Spleen (tissue), 11 donors: ENCODE measurements around the gene IP6K3. TPM values are rescaled to one million over a fixed set of nuclear protein-coding genes. Genes with fewer than 3 reads are reported as not detected.

Experiments
- DNase-seq: peaks from one replicate; pipeline ENCODE4 v3.0.0-alpha.2; 2020
- H3K27ac ChIP-seq, 8 donors: fragments of 200-600 bp; sonication (generic) in 7 of 8; 1 replicate in 4 of 8; 2 replicates in 4 of 8; pipeline versions ENCODE4 v1.5.0 to v1.8.0; 2016 to 2021; ENCODE audit warnings: inconsistent platforms in 4 of 8, mild to moderate bottlenecking in 4 of 8, moderate library complexity in 1 of 8
- H3K27me3 ChIP-seq, 7 donors: fragments of 200-600 bp; sonication (generic) in 6 of 7; replicated peaks in 1 of 7; 1 replicate in 4 of 7; 2 replicates in 3 of 7; pipeline versions ENCODE4 v1.5.0 to v1.8.0; 2016 to 2021; ENCODE audit warnings: inconsistent platforms in 3 of 7, mild to moderate bottlenecking in 1 of 7
- H3K36me3 ChIP-seq, 6 donors: fragments of 200-600 bp; sonication (generic) in 5 of 6; 1 replicate in 4 of 6; 2 replicates in 2 of 6; pipeline versions ENCODE4 v1.5.0 to v1.8.0; 2016 to 2021; ENCODE audit warnings: inconsistent platforms in 2 of 6
- H3K4me1 ChIP-seq, 6 donors: fragments of 200-600 bp; sonication (generic) in 5 of 6; 1 replicate in 3 of 6; 2 replicates in 3 of 6; pipeline versions ENCODE4 v1.5.0 to v1.8.0; 2016 to 2021; ENCODE audit warnings: inconsistent platforms in 3 of 6
- H3K4me3 ChIP-seq, 8 donors: fragments of 200-600 bp; sonication (generic) in 7 of 8; 1 replicate in 4 of 8; 2 replicates in 4 of 8; pipeline versions ENCODE4 v1.5.0 to v1.8.0; 2016 to 2021; ENCODE audit warnings: inconsistent platforms in 4 of 8, mild to moderate bottlenecking in 4 of 8, moderate library complexity in 2 of 8
- H3K9me3 ChIP-seq, 8 donors: fragments of 200-600 bp; sonication (generic) in 7 of 8; 1 replicate in 4 of 8; 2 replicates in 4 of 8; pipeline versions ENCODE4 v1.5.0 to v1.8.0; 2016 to 2021; ENCODE audit warnings: inconsistent platforms in 4 of 8
- CTCF ChIP-seq, 11 experiments: fragments of 200-600 bp in 7 of 11; fragments of 450-650 bp in 4 of 11; sonication (generic) in 4 of 11; IDR thresholded peaks in 8 of 11; conservative IDR thresholded peaks in 3 of 11; 1 replicate in 7 of 11; 2 replicates in 4 of 11; pipeline versions ENCODE4 v1.4.0 to v1.8.0; 2016 to 2021; ENCODE audit warnings: antibody characterized with exemption in 11 of 11, inconsistent platforms in 4 of 11, mild to moderate bottlenecking in 1 of 11
- POLR2A ChIP-seq, 3 donors: fragments of 450-650 bp; IDR thresholded peaks; one replicate each; pipeline ENCODE4 v1.5.1; 2017; ENCODE audit warnings: antibody characterized with exemption in 3 of 3, mild to moderate bottlenecking in 1 of 3
- POLR2AphosphoS5 ChIP-seq, 3 donors: sonication (generic); formaldehyde crosslinking; IDR thresholded peaks; one replicate each; pipeline ENCODE4 v1.5.1; 2017; ENCODE audit warnings: antibody characterized with exemption in 3 of 3
- WGBS, 5 donors: extraction: QIAGEN DNeasy Blood & Tissue Kit in 3 of 5; methylation state at CpG; one replicate each; pipeline versions ENCODE4 v1.1.5 to v1.1.7; 2013 to 2018; 5-methylcytosine and 5-hydroxymethylcytosine counted together
- intact Hi-C: fragments of 100-400 bp; cut with DNase I; formaldehyde crosslinking; loops from one replicate; pipeline ENCODE4 v1.15.0; 2023; ENCODE audit warnings: low total_unique reads
- polyA plus RNA-seq, 3 donors: library from polyadenylated mRNA; stranded (reverse); fragments of 200-250 nt; gene quantifications; one replicate each; pipeline ENCODE4 v1.2.1, GENCODE V29; 2013
- total RNA-seq, 7 donors: library from RNA; depleted of rRNA in 3 of 7; stranded (reverse); fragments of >200 nt in 3 of 7; fragmentation: NEBNext Ultra II Directional in 4 of 7; extraction: Animal tissue kit (Norgen Biotek cat#: 25700) in 4 of 7; gene quantifications; one replicate each; pipeline versions ENCODE4 v1.1.0 to v1.2.1, GENCODE V29; 2016 to 2021
- donor health status: healthy with polysubstance abuse.
- donor health status: DM: no; HTN: no; CAD: no; lungs with moderate emphysema.
- donor health status: DM: no; HTN: no; CAD: no.
- donor health status: Bipolar disorder and iron deficiency.
- donor health status: healthy.
- donor health status: DM: no; HTN: no; CAD: no.
- donor health status: DM: yes; HTN: yes; CAD: no.

IP6K3 gene
- total and polyA plus RNA-seq, 10 donors: 0.30 to 5.8 (median 2.2) TPM

DNA sequence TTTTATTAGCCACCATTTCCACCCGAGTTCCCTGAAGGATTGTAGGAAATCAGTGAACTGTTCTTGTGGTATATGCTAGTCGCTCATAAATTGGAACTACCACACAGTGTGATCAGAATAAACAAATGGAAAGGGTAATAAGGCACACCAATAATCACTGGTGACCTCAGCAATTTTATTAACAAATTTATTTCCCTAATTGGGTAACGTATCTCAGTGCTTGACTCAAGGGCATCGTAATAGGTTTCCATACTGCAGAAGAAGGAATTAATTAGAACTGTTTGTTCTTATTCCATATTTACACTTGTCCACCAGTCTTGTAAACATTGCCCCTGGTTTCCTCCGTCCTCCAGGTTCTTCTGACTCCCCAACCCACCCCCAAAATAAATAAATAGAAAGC, 25.2 kb downstream of the IP6K3 start:
- WGBS, 5 donors: 41 to 75% (median 60%) methylated on average over 5 of the region's 5 CpGs

GRCh38 chr6:33720998-33721397, 25.7 kb downstream of the IP6K3 start:
- no peak for DNase-seq
- Histone ChIP-seq H3K36me3 (no peaks in the 10 kb centered on the region), H3K9me3 (no peaks in the 10 kb centered on the region), H3K4me1 (peaks cover 0 to 16% (median 2%) of the 10 kb centered on the region in 6 donors), H3K27me3 (peaks cover 0 to 15% (median 0%) of the 10 kb centered on the region in 7 donors), H3K4me3 (no peak overlapping the region), H3K27ac (no peak overlapping the region)
- WGBS, 5 donors: 71 to 85% (median 78%) methylated on average over 1 of the region's 1 CpG
- intact Hi-C loops: no loop called here
- no peak for TF ChIP-seq POLR2AphosphoS5 (IDR thresholded peaks at IDR 0.05)
- TF ChIP-seq POLR2A (IDR thresholded peaks at IDR 0.05): no peak
- no peak for TF ChIP-seq CTCF (IDR thresholded peaks at IDR 0.05 in 8 of 11, conservative IDR thresholded peaks at IDR 0.05 in 3 of 11)

More for the DNA sequence above, 25.2 kb downstream of the IP6K3 start:
- Histone ChIP-seq H3K27ac (no peak overlapping the region), H3K4me1 (peaks cover 0 to 16% (median 2%) of the 10 kb centered on the region in 6 donors), H3K27me3 (peaks cover 0 to 15% (median 0%) of the 10 kb centered on the region in 7 donors), H3K4me3 (no peak overlapping the region), H3K9me3 (no peaks in the 10 kb centered on the region), H3K36me3 (no peaks in the 10 kb centered on the region)
- intact Hi-C loops: no loop called here
- DNase-seq: no peak
- TF ChIP-seq POLR2AphosphoS5 (IDR thresholded peaks at IDR 0.05) (no peak), CTCF (IDR thresholded peaks at IDR 0.05 in 8 of 11, conservative IDR thresholded peaks at IDR 0.05 in 3 of 11) (no peak), POLR2A (IDR thresholded peaks at IDR 0.05) (no peak)

GRCh38 chr6:33719326-33719987, 27.2 kb downstream of the IP6K3 start:
- H3K27ac ChIP-seq: no peak overlapping the region
- no peak overlapping the region for H3K4me3 ChIP-seq
- no peak for TF ChIP-seq CTCF (IDR thresholded peaks at IDR 0.05 in 8 of 11, conservative IDR thresholded peaks at IDR 0.05 in 3 of 11)
- no peak for TF ChIP-seq POLR2A (IDR thresholded peaks at IDR 0.05)
- no peak for TF ChIP-seq POLR2AphosphoS5 (IDR thresholded peaks at IDR 0.05)
- no peaks in the 10 kb centered on the region for H3K36me3 ChIP-seq
- 74 to 81% (median 76%) methylated on average over 11 of the region's 11 CpGs for WGBS, 5 donors
- peaks cover 0 to 16% (median 2%) of the 10 kb centered on the region in 6 donors for H3K4me1 ChIP-seq
- peaks cover 0 to 15% (median 0%) of the 10 kb centered on the region in 7 donors for H3K27me3 ChIP-seq
- H3K9me3 ChIP-seq: no peaks in the 10 kb centered on the region
- intact Hi-C loops: no loop called here
- peak; percentile 18 for DNase-seq

- Histone ChIP-seq H3K9me3 (no peaks in the 10 kb centered on the region), H3K36me3 (no peaks in the 10 kb centered on the region), H3K27ac (peak overlapping the region in 2 of 8 donors; percentile 26 to 39), H3K4me1 (peaks cover 0 to 16% (median 2%) of the 10 kb centered on the region in 6 donors), H3K4me3 (no peak overlapping the region), H3K27me3 (peaks cover 0 to 10% (median 0%) of the 10 kb centered on the region in 7 donors)
- TF ChIP-seq POLR2A (IDR thresholded peaks at IDR 0.05) (no peak), CTCF (IDR thresholded peaks at IDR 0.05 in 8 of 11, conservative IDR thresholded peaks at IDR 0.05 in 3 of 11) (no peak), POLR2AphosphoS5 (IDR thresholded peaks at IDR 0.05) (no peak)
- peak; percentile 11 for DNase-seq
- 85 to 100% (median 91%) methylated on average over 2 of the region's 2 CpGs for WGBS, 5 donors
- intact Hi-C loops: no loop called here
These were observed 28.0 kb downstream of the IP6K3 start for GRCh38 chr6:33718713-33719112.
